Esophagus squamous epithelium (tissue), 5 donors: ENCODE results near the gene DEPDC5. TPM values are rescaled to one million over a fixed set of nuclear protein-coding genes. Genes with fewer than 3 reads are reported as not detected.
A peak's percentile ranks its signal among the peaks of the same experiment; 100 is the strongest.
"Not testable (repeated sequence)": the region's sequence is repeated elsewhere in the genome, so short reads cannot be mapped to it uniquely, and the experiment has no call there.

Source experiments
- DNase-seq: peaks from one replicate; lab custom pipeline; 2025; lab: John Stamatoyannopoulos, UW
- H3K27ac ChIP-seq, 4 donors: fragments of 200-600 bp; sonication (generic); one replicate each; pipeline ENCODE4 v1.5.1; 2016 to 2019; ENCODE audit warnings: mild to moderate bottlenecking in 1 of 4
- H3K27me3 ChIP-seq, 4 donors: fragments of 200-600 bp; sonication (generic); 1 replicate in 3 of 4; 2 replicates in 1 of 4; pipeline versions ENCODE4 v1.5.1 to v1.6.0; 2017 to 2021; ENCODE audit warnings: antibody characterized with exemption in 1 of 4
- H3K36me3 ChIP-seq, 3 donors: fragments of 200-600 bp; sonication (generic); one replicate each; pipeline ENCODE4 v1.5.1; 2016 to 2019
- H3K4me1 ChIP-seq, 3 donors: fragments of 200-600 bp; sonication (generic); one replicate each; pipeline ENCODE4 v1.5.1; 2017 to 2019
- H3K4me3 ChIP-seq, 4 donors: fragments of 200-600 bp; sonication (generic); 1 replicate in 3 of 4; 2 replicates in 1 of 4; pipeline ENCODE4 v1.5.1; 2016 to 2019; ENCODE audit warnings: mild to moderate bottlenecking in 2 of 4, moderate library complexity in 1 of 4
- H3K9me3 ChIP-seq, 3 donors: fragments of 200-600 bp; sonication (generic); one replicate each; pipeline ENCODE4 v1.5.1; 2016 to 2019
- CTCF ChIP-seq, 6 experiments: fragments of 450-650 bp in 4 of 6; fragments of 200-600 bp in 2 of 6; sonication (generic) in 2 of 6; IDR thresholded peaks; one replicate each; pipeline ENCODE4 v1.5.1; 2016 to 2019; ENCODE audit warnings: antibody characterized with exemption in 6 of 6, mild to moderate bottlenecking in 4 of 6, moderate library complexity in 4 of 6
- POLR2A ChIP-seq, 4 donors: fragments of 450-650 bp; IDR thresholded peaks; one replicate each; pipeline ENCODE4 v1.6.1; 2017; ENCODE audit warnings: antibody characterized with exemption in 4 of 4, mild to moderate bottlenecking in 4 of 4, moderate library complexity in 3 of 4
- WGBS, 2 donors: methylation state at CpG; one replicate each; pipeline ENCODE4 v1.1.5; 2018; 5-methylcytosine and 5-hydroxymethylcytosine counted together
- intact Hi-C: fragments of 100-400 bp; cut with DNase I; formaldehyde crosslinking; loops from one replicate; pipeline ENCODE4 v1.15.0; 2022
- total RNA-seq, 4 donors: library from RNA; depleted of rRNA; stranded (reverse); fragments of >200 nt; gene quantifications; one replicate each; pipeline ENCODE4 v1.1.0, GENCODE V29; 2016
- donor health status: DM: yes; HTN: yes; CAD: no.

The DEPDC5 gene
- total RNA-seq, 4 donors from 2014 or later: 9.0 to 22.5 (median 15.0) TPM

GRCh38 chr22:31790240-31790639, 36.4 kb downstream of the DEPDC5 start:
- WGBS, 2 donors: 86 to 100% methylated on average over 2 of the region's 2 CpGs
- no peaks in the 10 kb centered on the region for H3K27me3 ChIP-seq
- H3K36me3 ChIP-seq: peaks cover 0 to 73% (median 11%) of the 10 kb centered on the region in 3 donors
- DNase-seq: no peak
- H3K4me3 ChIP-seq: no peak overlapping the region
- no peak overlapping the region for H3K27ac ChIP-seq
- intact Hi-C loops: no loop called here
- H3K9me3 ChIP-seq: no peaks in the 10 kb centered on the region
- H3K4me1 ChIP-seq: no peaks in the 10 kb centered on the region
- no peak for TF ChIP-seq POLR2A (IDR thresholded peaks at IDR 0.05)
- no peak for TF ChIP-seq CTCF (IDR thresholded peaks at IDR 0.05)

- H3K9me3 ChIP-seq, DNase-seq, H3K27me3 ChIP-seq, intact Hi-C loops, H3K4me3 ChIP-seq, H3K4me1 ChIP-seq: not testable (repeated sequence)
- Histone ChIP-seq H3K36me3 (peaks cover 12 to 100% (median 41%) of the 10 kb centered on the region in 3 donors), H3K27ac (peak overlapping the region in 3 of 4 donors; percentile 28 to 70 (median 34))
- 83 to 86% methylated on average over 7 to 8 of the region's 8 CpGs for WGBS, 2 donors
These were observed 45.5 kb downstream of the DEPDC5 start for GRCh38 chr22:31799358-31799757.

- Histone ChIP-seq H3K27ac (peak overlapping the region; percentile 34 to 70 (median 42)), H3K36me3 (peaks cover 16 to 100% (median 44%) of the 10 kb centered on the region in 3 donors), H3K9me3 (no peaks in the 10 kb centered on the region)
These were observed 46.2 kb downstream of the DEPDC5 start for GRCh38 chr22:31800065-31800464.

GRCh38 chr22:31800861-31801260, 47.0 kb downstream of the DEPDC5 start:
- H3K27ac ChIP-seq: peak overlapping the region in 1 of 4 donors; percentile 28
- H3K9me3 ChIP-seq, intact Hi-C loops, H3K4me3 ChIP-seq, H3K27me3 ChIP-seq, DNase-seq, H3K4me1 ChIP-seq: not testable (repeated sequence)
- 97 to 98% methylated on average over 6 of the region's 6 CpGs for WGBS, 2 donors
- peaks cover 22 to 100% (median 51%) of the 10 kb centered on the region in 3 donors for H3K36me3 ChIP-seq

More at GRCh38 chr22:31800065-31800464, 46.2 kb downstream of the DEPDC5 start:
- H3K27me3 ChIP-seq: no peaks in the 10 kb centered on the region
- no peak overlapping the region for H3K4me3 ChIP-seq
- intact Hi-C loops: no loop called here
- TF ChIP-seq POLR2A (IDR thresholded peaks at IDR 0.05) (no peak), CTCF (IDR thresholded peaks at IDR 0.05) (no peak)
- DNase-seq: no peak
- no peaks in the 10 kb centered on the region for H3K4me1 ChIP-seq

GRCh38 chr22:31802575-31802974, 48.8 kb downstream of the DEPDC5 start:
- no peaks in the 10 kb centered on the region for H3K9me3 ChIP-seq
- no peak overlapping the region for H3K27ac ChIP-seq
- no peak for DNase-seq
- peaks cover 26 to 100% (median 55%) of the 10 kb centered on the region in 3 donors for H3K36me3 ChIP-seq
- H3K4me1 ChIP-seq: no peaks in the 10 kb centered on the region
- 94 to 95% methylated on average over 7 of the region's 7 CpGs for WGBS, 2 donors
- TF ChIP-seq CTCF (IDR thresholded peaks at IDR 0.05): no peak
- no peak for TF ChIP-seq POLR2A (IDR thresholded peaks at IDR 0.05)
- H3K4me3 ChIP-seq: no peak overlapping the region
- no peaks in the 10 kb centered on the region for H3K27me3 ChIP-seq
- intact Hi-C loops: no loop called here

GRCh38 chr22:31806751-31807150, 52.9 kb downstream of the DEPDC5 start:
- Histone ChIP-seq H3K4me1 (no peaks in the 10 kb centered on the region), H3K27me3 (no peaks in the 10 kb centered on the region), H3K9me3 (no peaks in the 10 kb centered on the region), H3K4me3 (no peak overlapping the region), H3K36me3 (peaks cover 25 to 100% (median 53%) of the 10 kb centered on the region in 3 donors), H3K27ac (no peak overlapping the region)
- 93 to 95% methylated on average over 4 of the region's 4 CpGs for WGBS, 2 donors
- intact Hi-C loops: no loop called here
- DNase-seq: no peak
- TF ChIP-seq POLR2A (IDR thresholded peaks at IDR 0.05) (no peak), CTCF (IDR thresholded peaks at IDR 0.05) (no peak)
